OCI-LY7 (cell line): Measurements from ENCODE around the gene ZNRF2. TPM values are rescaled to one million over a fixed set of nuclear protein-coding genes. Genes with fewer than 3 reads are reported as not detected.
A peak's percentile ranks its signal among the peaks of the same experiment; 100 is the strongest.

Experiments
- BruUV-seq: library from RNA; stranded (reverse); fragments of 400-500 nt; replicated peaks from 2 replicates; lab custom pipeline; 2021; lab: Mats Ljungman, UMichigan
- CTCF ChIA-PET: fragments of 300-600 bp; sonication (Branson Sonifier 250); formaldehyde crosslinking; loops from one replicate; lab custom pipeline; 2022; ENCODE audit warnings: antibody characterized with exemption; ENCODE audit not compliant: unreplicated experiment; lab: Charles Lee
- POLR2A ChIA-PET: fragments of 300-600 bp; sonication (Branson Sonifier 250); formaldehyde crosslinking; loops from one replicate; lab custom pipeline; 2022; ENCODE audit warnings: antibody characterized with exemption; lab: Charles Lee
- DNase-seq: peaks from one replicate; pipeline ENCODE4 v3.0.0-alpha.2; 2015; ENCODE audit warnings: low spot score
- H2AFZ ChIP-seq: fragments of 200-600 bp; sonication (generic), shearing (Covaris generic); 2 replicates; pipeline ENCODE4 v1.6.1; 2014; ENCODE audit warnings: mild to moderate bottlenecking, antibody characterized with exemption, low read length, moderate library complexity
- H3K27ac ChIP-seq: fragments of 200-600 bp; sonication (generic); 2 replicates; pipeline ENCODE4 v1.5.1; 2014; ENCODE audit warnings: mixed run types, low read depth, mild to moderate bottlenecking, moderate library complexity, low read length, inconsistent platforms; ENCODE audit not compliant: poor library complexity, severe bottlenecking
- H3K36me3 ChIP-seq: fragments of 200-600 bp; sonication (generic); 2 replicates; pipeline ENCODE4 v1.6.1; 2014; ENCODE audit warnings: mild to moderate bottlenecking, antibody characterized with exemption, low read length, moderate library complexity, mixed read lengths; ENCODE audit not compliant: insufficient read depth
- H3K4me1 ChIP-seq: fragments of 200-600 bp; sonication (generic); 2 replicates; pipeline ENCODE4 v1.5.1; 2014; ENCODE audit warnings: mild to moderate bottlenecking, low read length; ENCODE audit not compliant: insufficient read depth, poor library complexity, severe bottlenecking
- H3K4me2 ChIP-seq: fragments of 200-600 bp; sonication (generic); 2 replicates; pipeline ENCODE4 v1.6.1; 2014; ENCODE audit warnings: mild to moderate bottlenecking, low read length
- H3K4me3 ChIP-seq: fragments of 200-600 bp; sonication (generic); 2 replicates; pipeline ENCODE4 v1.5.1; 2014; ENCODE audit warnings: mild to moderate bottlenecking, low read depth, low read length; ENCODE audit not compliant: poor library complexity, severe bottlenecking
- H3K79me2 ChIP-seq: fragments of 200-600 bp; sonication (generic); 2 replicates; pipeline ENCODE4 v1.6.1; 2016; ENCODE audit warnings: low read depth, mild to moderate bottlenecking, low read length, moderate library complexity, mixed read lengths; ENCODE audit not compliant: insufficient read depth
- H3K9me2 ChIP-seq: fragments of 200-600 bp; sonication (generic); 2 replicates; pipeline ENCODE4 v1.6.1; 2016; ENCODE audit warnings: mild to moderate bottlenecking, low read length, mixed read lengths; ENCODE audit not compliant: insufficient read depth
- H3K9me3 ChIP-seq: fragments of 200-600 bp; sonication (generic); 2 replicates; pipeline ENCODE4 v1.6.1; 2014; ENCODE audit warnings: mild to moderate bottlenecking, mixed run types, low read length, mixed read lengths
- H4K20me1 ChIP-seq: fragments of 200-600 bp; sonication (generic); 2 replicates; pipeline ENCODE4 v1.6.1; 2014; ENCODE audit warnings: mild to moderate bottlenecking, antibody characterized with exemption, low read length, moderate library complexity, mixed read lengths; ENCODE audit not compliant: insufficient read depth
- CTCF ChIP-seq: fragments of 200-600 bp; sonication (generic); conservative IDR thresholded peaks from 2 replicates; pipeline ENCODE4 v1.5.1; 2014; ENCODE audit warnings: mild to moderate bottlenecking, antibody characterized with exemption, low read length, moderate library complexity, mixed read lengths
- EZH2phosphoT487 ChIP-seq: fragments of 200-600 bp; sonication (generic); IDR thresholded peaks from 2 replicates; pipeline ENCODE4 v1.6.1; 2018; ENCODE audit warnings: low read depth, borderline replicate concordance, mild to moderate bottlenecking, mixed run types, antibody characterized with exemption, low read length, moderate library complexity, mixed read lengths
- intact Hi-C: fragments of 100-400 bp; cut with micrococcal nuclease; formaldehyde crosslinking; loops from one replicate; pipeline ENCODE4 v1.10.0; 2022; ENCODE audit not compliant: unreplicated experiment
- total RNA-seq, 2 experiments: library from RNA; depleted of rRNA in 1 of 2; stranded (reverse); fragments of >200 nt in 1 of 2; shearing (Covaris generic) in 1 of 2; gene quantifications; 2 replicates each; pipeline ENCODE4 v1.2.3, GENCODE V29; 2014 to 2022

The ZNRF2 gene
- total RNA-seq, 2 experiments from 2014 or later, result 21.2 to 24.7 TPM

- TF ChIP-seq CTCF (no peak), EZH2phosphoT487 (no peak)
- H4K20me1 ChIP-seq, result no peaks in the 10 kb centered on the region
- 0 out of 2 replicates have a peak, but pooled peaks cover 4% of the 10 kb centered on the region for H3K9me3 ChIP-seq
- CTCF ChIA-PET, result no interaction called here
- POLR2A ChIA-PET, result interaction anchor here (1.2 to 1.9 kb wide), 3 partner anchors 8 to 28 kb away, joined by 3 to 5 read pairs (median 4); no protein-coding TSS in a partner anchor
- peak overlapping the region; percentile 3 for H3K4me3 ChIP-seq
- peak; percentile 39 for DNase-seq
- BruUV-seq, result no TSS peak
- no peaks in the 10 kb centered on the region for H3K36me3 ChIP-seq
- H3K4me2 ChIP-seq, result peak overlapping the region; percentile 51
- no peaks in the 10 kb centered on the region for H3K79me2 ChIP-seq
- no peak overlapping the region for H3K27ac ChIP-seq
- H3K4me1 ChIP-seq, result peaks cover 24% of the 10 kb centered on the region
- no peaks in the 10 kb centered on the region for H3K9me2 ChIP-seq
- H2AFZ ChIP-seq, result peak overlapping the region; percentile 59
- intact Hi-C loops, result no loop called here
Observed at GRCh38 chr7:30247541-30248401, 36.6 kb upstream of the ZNRF2 start.

DNA sequence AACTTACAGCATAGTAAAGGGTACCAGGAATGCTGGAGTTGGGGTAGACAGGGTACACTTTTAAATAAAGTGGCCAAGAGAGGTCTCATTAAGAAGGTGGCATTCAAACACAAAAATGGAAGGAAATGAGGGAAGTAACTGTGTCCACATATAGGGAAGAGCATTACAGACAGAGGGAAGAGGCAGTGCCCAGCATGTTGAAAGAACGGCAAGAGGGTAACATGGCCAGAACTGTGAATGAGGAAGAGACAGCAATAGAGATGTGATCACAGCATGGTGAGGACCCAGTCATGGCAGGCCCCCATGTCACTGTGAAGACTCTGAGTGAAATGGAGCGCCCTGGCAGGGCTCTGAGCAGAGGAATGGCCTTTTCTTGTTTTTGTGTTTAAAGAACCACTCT is 35.1 kb upstream of the ZNRF2 start:
- ChIA-PET POLR2A (no interaction called here), CTCF (interaction anchor here (1.1 kb wide), 1 partner anchor 10 kb away, joined by 3 read pairs; no protein-coding TSS in a partner anchor)
- DNase-seq, result no peak
- no peak overlapping the region for H3K4me3 ChIP-seq
- TF ChIP-seq CTCF (no peak), EZH2phosphoT487 (no peak)
- H3K27ac ChIP-seq, result no peak overlapping the region
- H3K4me2 ChIP-seq, result no peak overlapping the region
- BruUV-seq, result no TSS peak
- no peaks in the 10 kb centered on the region for H3K79me2 ChIP-seq
- H3K4me1 ChIP-seq, result peaks cover 24% of the 10 kb centered on the region
- peak overlapping the region; percentile 24; the same call in 1 of the 2 replicates for H2AFZ ChIP-seq
- no peaks in the 10 kb centered on the region for H4K20me1 ChIP-seq
- H3K9me2 ChIP-seq, result no peaks in the 10 kb centered on the region
- H3K36me3 ChIP-seq, result no peaks in the 10 kb centered on the region
- H3K9me3 ChIP-seq, result 0 out of 2 replicates have a peak, but pooled peaks cover 4% of the 10 kb centered on the region
- intact Hi-C loops, result no loop called here
